ENCODE results near the gene PTPRK. TPM values are rescaled to one million over a fixed set of nuclear protein-coding genes. Genes with fewer than 3 reads are reported as not detected.

The PTPRK gene
- total and polyA plus RNA-seq, 4 donors, result 8.2 to 224 (median 42.9) TPM

GRCh38 chr6:128303870-128304269, 216.5 kb downstream of the PTPRK start:
- no peak for ATAC-seq (ENCODE audit: insufficient read depth, low FRiP score)
- TF ChIP-seq, protein P1, sequence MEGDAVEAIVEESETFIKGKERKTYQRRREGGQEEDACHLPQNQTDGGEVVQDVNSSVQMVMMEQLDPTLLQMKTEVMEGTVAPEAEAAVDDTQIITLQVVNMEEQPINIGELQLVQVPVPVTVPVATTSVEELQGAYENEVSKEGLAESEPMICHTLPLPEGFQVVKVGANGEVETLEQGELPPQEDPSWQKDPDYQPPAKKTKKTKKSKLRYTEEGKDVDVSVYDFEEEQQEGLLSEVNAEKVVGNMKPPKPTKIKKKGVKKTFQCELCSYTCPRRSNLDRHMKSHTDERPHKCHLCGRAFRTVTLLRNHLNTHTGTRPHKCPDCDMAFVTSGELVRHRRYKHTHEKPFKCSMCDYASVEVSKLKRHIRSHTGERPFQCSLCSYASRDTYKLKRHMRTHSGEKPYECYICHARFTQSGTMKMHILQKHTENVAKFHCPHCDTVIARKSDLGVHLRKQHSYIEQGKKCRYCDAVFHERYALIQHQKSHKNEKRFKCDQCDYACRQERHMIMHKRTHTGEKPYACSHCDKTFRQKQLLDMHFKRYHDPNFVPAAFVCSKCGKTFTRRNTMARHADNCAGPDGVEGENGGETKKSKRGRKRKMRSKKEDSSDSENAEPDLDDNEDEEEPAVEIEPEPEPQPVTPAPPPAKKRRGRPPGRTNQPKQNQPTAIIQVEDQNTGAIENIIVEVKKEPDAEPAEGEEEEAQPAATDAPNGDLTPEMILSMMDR (IDR thresholded peaks at IDR 0.05; ENCODE audit: control extremely low read depth, extremely low read depth), result no peak
- Histone ChIP-seq H3K4me1 (ENCODE audit: control insufficient read depth in 5 of 5, insufficient read depth in 5 of 5, low read length in 5 of 5) (no peaks in the 10 kb centered on the region), H3K27ac (ENCODE audit: low read depth in 1 of 2, low read length in 1 of 2) (no peak overlapping the region), H3K4me3 (no peak overlapping the region), H3K36me3 (ENCODE audit: control insufficient read depth in 4 of 4, insufficient read depth in 4 of 4, low read length in 4 of 4) (no peaks in the 10 kb centered on the region), H3K9me3 (ENCODE audit: control insufficient read depth in 4 of 4, insufficient read depth in 3 of 4, low read length in 3 of 4) (no peaks in the 10 kb centered on the region), H3K9ac (ENCODE audit: insufficient read depth in 1 of 2, low read length in 2 of 2) (no peak overlapping the region), H3K27me3 (ENCODE audit: control insufficient read depth in 3 of 3, insufficient read depth in 3 of 3, low read length in 2 of 3) (no peaks in the 10 kb centered on the region)
- DNase-seq, result no peak
- 42 to 81% methylated on average over 2 of the region's 2 CpGs for WGBS, 2 donors

DNA sequence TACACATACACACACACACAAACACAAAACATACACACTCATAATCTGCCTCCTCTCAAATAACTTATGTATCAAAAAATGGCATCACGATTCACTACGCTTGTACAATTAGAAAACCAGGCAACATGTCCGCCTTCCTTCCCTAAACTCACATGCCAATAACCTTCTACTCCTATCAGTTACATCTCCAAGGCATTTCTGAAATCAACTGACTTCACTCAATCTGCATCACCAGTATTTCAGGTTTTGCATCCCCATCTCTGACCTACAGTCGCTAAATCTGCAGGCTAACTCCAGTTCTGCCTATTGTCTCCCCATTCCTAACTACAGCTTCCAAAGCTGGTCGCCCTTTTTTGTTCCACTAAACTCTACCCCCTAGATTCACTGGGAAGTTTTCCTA, 217.5 kb downstream of the PTPRK start:
- Histone ChIP-seq H3K9ac (ENCODE audit: insufficient read depth in 1 of 2, low read length in 2 of 2) (no peak overlapping the region), H3K27me3 (ENCODE audit: control insufficient read depth in 3 of 3, insufficient read depth in 3 of 3, low read length in 2 of 3) (no peaks in the 10 kb centered on the region), H3K9me3 (ENCODE audit: control insufficient read depth in 4 of 4, insufficient read depth in 3 of 4, low read length in 3 of 4) (no peaks in the 10 kb centered on the region), H3K4me1 (ENCODE audit: control insufficient read depth in 5 of 5, insufficient read depth in 5 of 5, low read length in 5 of 5) (no peaks in the 10 kb centered on the region), H3K27ac (ENCODE audit: low read depth in 1 of 2, low read length in 1 of 2) (no peak overlapping the region), H3K36me3 (ENCODE audit: control insufficient read depth in 4 of 4, insufficient read depth in 4 of 4, low read length in 4 of 4) (no peaks in the 10 kb centered on the region), H3K4me3 (no peak overlapping the region)
- DNase-seq (no peak), ATAC-seq (ENCODE audit: insufficient read depth, low FRiP score) (no peak)
- 87 to 95% methylated on average over 5 of the region's 5 CpGs for WGBS, 2 donors
- TF ChIP-seq, protein P1 (IDR thresholded peaks at IDR 0.05; ENCODE audit: control extremely low read depth, extremely low read depth), result no peak

DNA sequence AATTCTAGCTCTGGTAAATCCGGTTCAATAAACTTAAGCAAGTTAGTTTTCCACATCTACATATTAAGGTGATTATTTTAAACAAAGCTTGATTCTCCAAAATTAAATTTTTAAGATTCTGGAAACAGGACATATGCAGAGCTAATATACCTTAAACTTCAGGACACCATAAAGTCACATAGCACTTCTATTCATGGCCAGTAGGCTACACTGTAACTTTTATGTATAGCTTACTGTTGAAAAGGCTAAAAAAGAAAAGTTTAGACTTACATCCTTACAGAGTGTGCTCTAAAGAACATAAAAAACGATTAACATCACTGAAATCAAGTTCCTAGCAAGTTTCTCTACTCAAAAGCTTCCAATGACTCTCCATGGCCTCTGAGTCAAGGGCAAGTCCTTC, 224.7 kb downstream of the PTPRK start:
- no peaks in the 10 kb centered on the region for H3K9me3 ChIP-seq (ENCODE audit: control insufficient read depth in 4 of 4, insufficient read depth in 3 of 4, low read length in 3 of 4)
- no peaks in the 10 kb centered on the region for H3K4me1 ChIP-seq (ENCODE audit: control insufficient read depth in 5 of 5, insufficient read depth in 5 of 5, low read length in 5 of 5)
- no peak overlapping the region for H3K4me3 ChIP-seq
- H3K36me3 ChIP-seq (ENCODE audit: control insufficient read depth in 4 of 4, insufficient read depth in 4 of 4, low read length in 4 of 4), result no peaks in the 10 kb centered on the region
- no peak overlapping the region for H3K9ac ChIP-seq (ENCODE audit: insufficient read depth in 1 of 2, low read length in 2 of 2)
- no peak overlapping the region for H3K27ac ChIP-seq (ENCODE audit: low read depth in 1 of 2, low read length in 1 of 2)
- WGBS, 2 donors, result 90 to 91% methylated on average over 2 of the region's 2 CpGs
- TF ChIP-seq, protein P1 (IDR thresholded peaks at IDR 0.05; ENCODE audit: control extremely low read depth, extremely low read depth), result no peak
- no peaks in the 10 kb centered on the region for H3K27me3 ChIP-seq (ENCODE audit: control insufficient read depth in 3 of 3, insufficient read depth in 3 of 3, low read length in 2 of 3)
- DNase-seq (no peak), ATAC-seq (ENCODE audit: insufficient read depth, low FRiP score) (no peak)

DNA sequence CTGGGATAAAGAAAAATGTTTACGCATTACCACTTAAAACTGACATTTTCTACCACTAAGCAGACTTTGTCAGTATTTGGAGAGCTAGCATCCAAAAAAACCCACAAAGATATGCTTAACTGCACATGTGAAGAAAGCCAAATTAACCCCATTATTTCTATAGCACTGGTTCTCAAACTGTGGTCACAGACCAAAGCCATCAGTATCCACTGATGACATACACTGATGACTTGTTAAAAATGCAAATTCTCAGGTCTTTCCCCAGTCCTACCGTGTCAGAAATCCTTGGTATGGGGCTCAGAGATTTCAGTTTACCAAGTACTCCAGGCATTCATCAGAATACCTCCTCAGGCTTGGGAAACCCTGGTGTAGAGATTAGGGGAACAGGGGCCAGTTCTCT, 230.2 kb downstream of the PTPRK start:
- 87 to 88% methylated on average over 2 of the region's 2 CpGs for WGBS, 2 donors

More for the DNA sequence above, 230.2 kb downstream of the PTPRK start:
- no peak overlapping the region for H3K9ac ChIP-seq (ENCODE audit: insufficient read depth in 1 of 2, low read length in 2 of 2)
- no peak overlapping the region for H3K27ac ChIP-seq (ENCODE audit: low read depth in 1 of 2, low read length in 1 of 2)
- no peaks in the 10 kb centered on the region for H3K27me3 ChIP-seq (ENCODE audit: control insufficient read depth in 3 of 3, insufficient read depth in 3 of 3, low read length in 2 of 3)
- H3K4me1 ChIP-seq (ENCODE audit: control insufficient read depth in 5 of 5, insufficient read depth in 5 of 5, low read length in 5 of 5), result peaks cover 0 to 7% (median 0%) of the 10 kb centered on the region in 5 donors
- peaks cover 0 to 3% (median 0%) of the 10 kb centered on the region in 4 donors for H3K9me3 ChIP-seq (ENCODE audit: control insufficient read depth in 4 of 4, insufficient read depth in 3 of 4, low read length in 3 of 4)
- no peak overlapping the region for H3K4me3 ChIP-seq
- TF ChIP-seq, protein P1 (IDR thresholded peaks at IDR 0.05; ENCODE audit: control extremely low read depth, extremely low read depth), result no peak
- H3K36me3 ChIP-seq (ENCODE audit: control insufficient read depth in 4 of 4, insufficient read depth in 4 of 4, low read length in 4 of 4), result no peaks in the 10 kb centered on the region
- ATAC-seq (ENCODE audit: insufficient read depth, low FRiP score) (no peak), DNase-seq (no peak)

All from lung (tissue), 12 donors.